Loucy (cell line): Measurements from ENCODE around the gene COL6A2.

Source experiments
- H2AFZ ChIP-seq: fragments of 200-600 bp; sonication (generic); 2 replicates; pipeline ENCODE4 v1.6.0; 2016; ENCODE audit warnings: antibody characterized with exemption, mild to moderate bottlenecking, low read length, moderate library complexity
- H3F3A ChIP-seq: fragments of 200-600 bp; 2 replicates; pipeline ENCODE4 v1.6.0; 2016; ENCODE audit warnings: antibody characterized with exemption, low read depth, mild to moderate bottlenecking
- H3K27me3 ChIP-seq: fragments of 200-600 bp; sonication (generic); 2 replicates; pipeline ENCODE4 v1.6.1; 2014; ENCODE audit warnings: low read length, mild to moderate bottlenecking; ENCODE audit not compliant: insufficient read depth, poor library complexity, severe bottlenecking
- H3K36me3 ChIP-seq: fragments of 200-600 bp; sonication (generic); 2 replicates; pipeline ENCODE4 v1.6.1; 2016; ENCODE audit warnings: low read length; ENCODE audit not compliant: insufficient read depth
- H3K4me1 ChIP-seq: fragments of 200-600 bp; sonication (generic); 2 replicates; pipeline ENCODE4 v1.5.1; 2014; ENCODE audit warnings: low read length, mild to moderate bottlenecking; ENCODE audit not compliant: insufficient read depth, poor library complexity, severe bottlenecking
- H3K4me2 ChIP-seq: fragments of 200-600 bp; sonication (generic); 2 replicates; pipeline ENCODE4 v1.6.0; 2014; ENCODE audit warnings: antibody characterized with exemption, low read length, low read depth, mild to moderate bottlenecking; ENCODE audit not compliant: poor library complexity, severe bottlenecking
- H3K4me3 ChIP-seq: fragments of 200-600 bp; sonication (generic); 2 replicates; pipeline ENCODE4 v1.5.1; 2014; ENCODE audit warnings: low read length, mild to moderate bottlenecking, mixed read lengths; ENCODE audit not compliant: poor library complexity, severe bottlenecking
- H3K79me2 ChIP-seq: fragments of 200-600 bp; sonication (generic); 2 replicates; pipeline ENCODE4 v1.6.1; 2014; ENCODE audit warnings: low read length; ENCODE audit not compliant: insufficient read depth
- H3K9ac ChIP-seq: fragments of 200-600 bp; sonication (generic); 2 replicates; pipeline ENCODE4 v1.6.0; 2014; ENCODE audit warnings: mild to moderate bottlenecking, low read depth, low read length, moderate library complexity; ENCODE audit not compliant: poor library complexity, severe bottlenecking
- H3K9me2 ChIP-seq: fragments of 200-600 bp; sonication (generic); replicated peaks from 2 replicates; pipeline ENCODE4 v1.6.1; 2016; ENCODE audit warnings: low read depth, low read length, mixed read lengths
- H3K9me3 ChIP-seq: fragments of 200-600 bp; sonication (generic); 2 replicates; pipeline ENCODE4 v1.6.1; 2014; ENCODE audit warnings: mild to moderate bottlenecking, antibody characterized with exemption, low read length, low read depth; ENCODE audit not compliant: insufficient read depth
- H4K20me1 ChIP-seq: fragments of 200-600 bp; sonication (generic); 2 replicates; pipeline ENCODE4 v1.6.0; 2014; ENCODE audit warnings: antibody characterized with exemption, low read length, mild to moderate bottlenecking; ENCODE audit not compliant: insufficient read depth, poor library complexity, severe bottlenecking
- EZH2phosphoT487 ChIP-seq: fragments of 200-600 bp; IDR thresholded peaks from 2 replicates; pipeline ENCODE4 v1.6.1; 2018; ENCODE audit warnings: antibody characterized with exemption, mild to moderate bottlenecking, moderate library complexity, borderline replicate concordance
- TF ChIP-seq, protein P1 (sequence below): fragments of 200-600 bp; sonication (generic); conservative IDR thresholded peaks from 2 replicates; pipeline ENCODE4 v1.5.1; 2014; ENCODE audit warnings: mild to moderate bottlenecking, antibody characterized with exemption, low read length

The COL6A2 gene

DNA sequence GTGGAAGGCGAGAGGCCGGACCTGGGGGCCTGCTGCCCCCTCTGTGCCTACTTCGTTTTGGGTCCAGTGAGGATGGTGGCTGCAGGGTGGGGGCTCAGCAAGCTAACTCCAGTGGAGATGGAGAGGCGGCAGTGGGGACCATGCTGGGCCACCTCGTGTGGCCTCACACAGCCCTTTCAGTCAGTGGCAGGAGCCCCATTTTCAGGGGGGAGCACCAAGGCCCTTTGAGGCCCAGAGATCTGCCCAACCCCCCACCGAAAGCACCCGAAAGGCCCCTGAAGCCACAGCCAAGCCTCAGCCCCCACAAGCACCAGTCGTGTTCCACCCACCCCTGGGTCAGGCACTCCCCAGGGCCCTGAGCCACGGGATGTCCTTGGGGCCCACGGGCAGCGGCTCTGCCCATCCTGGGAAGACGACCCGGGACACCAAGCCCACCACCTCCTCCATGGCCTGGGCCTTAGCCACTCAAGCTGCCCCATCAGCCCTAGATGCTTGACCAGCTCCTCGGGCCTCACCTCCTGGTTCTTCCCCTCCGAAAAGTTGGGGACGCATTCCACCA lies 57.1 kb downstream of the COL6A2 start:
- no peaks in the 10 kb centered on the region for H3K36me3 ChIP-seq
- H3K27me3 ChIP-seq = no peaks in the 10 kb centered on the region
- no peaks in the 10 kb centered on the region for H3K9me2 ChIP-seq
- H4K20me1 ChIP-seq = no peaks in the 10 kb centered on the region
- no peaks in the 10 kb centered on the region for H3K9me3 ChIP-seq
- no peak overlapping the region for H3K4me2 ChIP-seq
- H3K4me3 ChIP-seq = no peak overlapping the region
- no peaks in the 10 kb centered on the region for H3K4me1 ChIP-seq
- no peak overlapping the region for H2AFZ ChIP-seq
- H3K9ac ChIP-seq = no peak overlapping the region
- H3F3A ChIP-seq = no peaks in the 10 kb centered on the region
- H3K79me2 ChIP-seq = no peaks in the 10 kb centered on the region
- TF ChIP-seq, protein P1, sequence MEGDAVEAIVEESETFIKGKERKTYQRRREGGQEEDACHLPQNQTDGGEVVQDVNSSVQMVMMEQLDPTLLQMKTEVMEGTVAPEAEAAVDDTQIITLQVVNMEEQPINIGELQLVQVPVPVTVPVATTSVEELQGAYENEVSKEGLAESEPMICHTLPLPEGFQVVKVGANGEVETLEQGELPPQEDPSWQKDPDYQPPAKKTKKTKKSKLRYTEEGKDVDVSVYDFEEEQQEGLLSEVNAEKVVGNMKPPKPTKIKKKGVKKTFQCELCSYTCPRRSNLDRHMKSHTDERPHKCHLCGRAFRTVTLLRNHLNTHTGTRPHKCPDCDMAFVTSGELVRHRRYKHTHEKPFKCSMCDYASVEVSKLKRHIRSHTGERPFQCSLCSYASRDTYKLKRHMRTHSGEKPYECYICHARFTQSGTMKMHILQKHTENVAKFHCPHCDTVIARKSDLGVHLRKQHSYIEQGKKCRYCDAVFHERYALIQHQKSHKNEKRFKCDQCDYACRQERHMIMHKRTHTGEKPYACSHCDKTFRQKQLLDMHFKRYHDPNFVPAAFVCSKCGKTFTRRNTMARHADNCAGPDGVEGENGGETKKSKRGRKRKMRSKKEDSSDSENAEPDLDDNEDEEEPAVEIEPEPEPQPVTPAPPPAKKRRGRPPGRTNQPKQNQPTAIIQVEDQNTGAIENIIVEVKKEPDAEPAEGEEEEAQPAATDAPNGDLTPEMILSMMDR = no peak

DNA sequence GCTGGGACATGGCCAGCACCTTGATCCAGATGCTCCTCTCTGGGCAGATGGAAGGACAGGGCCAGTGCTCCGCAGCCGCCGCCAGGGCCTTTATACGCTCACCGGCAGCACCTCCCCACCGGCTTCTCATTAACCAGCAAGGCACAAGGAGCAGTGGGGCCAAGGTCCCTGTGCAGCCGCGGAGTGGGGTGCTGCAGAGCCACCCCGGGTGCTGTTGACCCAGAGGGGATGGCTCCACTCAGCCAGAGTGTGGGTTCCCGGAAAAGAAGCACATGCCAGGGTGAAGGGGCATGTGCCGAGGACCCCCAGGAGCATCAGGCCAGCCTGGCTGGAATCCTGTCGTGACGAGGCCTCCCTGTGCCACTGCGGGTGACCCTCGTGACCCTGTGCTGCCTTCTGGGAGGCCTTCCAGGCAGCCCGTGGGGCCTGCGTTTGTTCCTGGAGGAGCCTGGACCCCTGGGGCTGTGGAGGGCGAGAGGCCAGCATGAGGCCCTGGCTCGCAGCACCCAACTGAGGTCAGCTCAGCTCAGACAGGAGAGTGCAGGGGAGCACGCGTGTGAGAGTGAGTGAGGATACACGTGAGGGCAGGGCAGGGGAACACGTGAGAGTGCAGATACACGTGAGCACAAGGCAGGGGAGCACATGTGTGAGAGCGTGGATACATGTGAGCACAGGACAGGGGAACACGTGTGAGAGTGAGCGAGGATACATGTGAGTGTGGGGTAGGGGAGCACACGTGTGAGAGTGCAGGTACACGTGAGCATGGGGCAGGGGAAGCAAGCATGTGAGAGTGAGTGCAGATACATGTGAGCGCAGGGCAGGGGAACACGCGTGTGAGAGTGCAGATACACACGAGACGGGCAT lies 57.8 kb downstream of the COL6A2 start, which contains the start of gene FTCD:
FTCD (minus strand) TSS at position 66 of the 864 bp plus-strand sequence; CDS start at position 10, 56 bp downstream.
- no peaks in the 10 kb centered on the region for H3F3A ChIP-seq
- H3K27me3 ChIP-seq = no peaks in the 10 kb centered on the region
- no peak within 1 kb of the TSS for H3K4me3 ChIP-seq
- H3K9me3 ChIP-seq = no peaks in the 10 kb centered on the region
- no peak within 1 kb of the TSS for H3K9ac ChIP-seq
- no peaks in the 10 kb centered on the region for H4K20me1 ChIP-seq
- TF ChIP-seq, protein P1 = no peak
- TF ChIP-seq EZH2phosphoT487 = no peak
- no peaks in the 10 kb centered on the region for H3K79me2 ChIP-seq
- no peaks in the 10 kb centered on the region for H3K9me2 ChIP-seq
- H3K36me3 ChIP-seq = no peaks in the 10 kb centered on the region
- H3K4me1 ChIP-seq = no peaks in the 10 kb centered on the region
- no peak within 1 kb of the TSS for H2AFZ ChIP-seq
- H3K4me2 ChIP-seq = no peak within 1 kb of the TSS

- TF ChIP-seq, protein P1 = no peak
- no peak for TF ChIP-seq EZH2phosphoT487
- Histone ChIP-seq H3F3A (no peaks in the 10 kb centered on the region), H3K4me1 (no peaks in the 10 kb centered on the region), H3K4me2 (no peak overlapping the region), H3K36me3 (no peaks in the 10 kb centered on the region), H3K9ac (no peak overlapping the region), H3K27me3 (no peaks in the 10 kb centered on the region), H3K9me3 (no peaks in the 10 kb centered on the region), H3K4me3 (no peak overlapping the region), H3K9me2 (no peaks in the 10 kb centered on the region), H3K79me2 (no peaks in the 10 kb centered on the region), H4K20me1 (no peaks in the 10 kb centered on the region), H2AFZ (no peak overlapping the region)
Measured at GRCh38 chr21:46156378-46156645, 58.4 kb downstream of the COL6A2 start.
